SK-N-SH (cell line): ENCODE data around the gene REEP3. TPM values are rescaled to one million over a fixed set of nuclear protein-coding genes. Genes with fewer than 3 reads are reported as not detected.

ENCODE experiments used
- CTCF ChIA-PET: fragments of 300-600, 350-600 bp; formaldehyde crosslinking; extraction: SDS; loops from one replicate; lab custom pipeline; 2021; lab: Yijun Ruan, JAX
- POLR2A ChIA-PET: fragments of 350-600 bp; sonication (Branson Sonifier 250); formaldehyde crosslinking; extraction: SDS; loops from one replicate; lab custom pipeline; 2020; ENCODE audit warnings: antibody characterized with exemption, inconsistent platforms; lab: Yijun Ruan, JAX
- DNase-seq: peaks from one replicate; pipeline ENCODE4 v3.0.0; 2012
- H2AFZ ChIP-seq: fragments of 200-600 bp; sonication (generic); 2 replicates; pipeline ENCODE4 v1.8.1; 2016; ENCODE audit warnings: antibody characterized with exemption, mild to moderate bottlenecking, low read depth
- H3F3A ChIP-seq: fragments of 200-600 bp; sonication (generic); replicated peaks from 2 replicates; pipeline ENCODE3; 2016; ENCODE audit warnings: antibody characterized with exemption, mild to moderate bottlenecking; ENCODE audit not compliant: insufficient read depth
- H3K27ac ChIP-seq, 2 experiments: fragments of 200-500 bp in 1 of 2; fragments of 200-600 bp in 1 of 2; sonication (Bioruptor generic) in 1 of 2; sonication (generic), shearing (Covaris generic) in 1 of 2; 2 replicates each; pipeline versions ENCODE4 v1.5.1 to v1.6.1; 2014 to 2016; ENCODE audit warnings: low read depth in 2 of 2, inconsistent platforms in 1 of 2, low read length in 1 of 2, mild to moderate bottlenecking in 1 of 2, mixed read lengths in 1 of 2
- H3K27me3 ChIP-seq: fragments of 200-600 bp; sonication (generic), shearing (Covaris generic); 2 replicates; pipeline ENCODE4 v1.6.1; 2016; ENCODE audit warnings: mixed run types; ENCODE audit not compliant: insufficient read depth
- H3K36me3 ChIP-seq, 2 experiments: fragments of 200-500 bp in 1 of 2; fragments of 200-600 bp in 1 of 2; sonication (Bioruptor generic) in 1 of 2; sonication (generic) in 1 of 2; replicated peaks in 1 of 2; 2 replicates each; pipeline versions ENCODE3 to v1.5.1; 2014 to 2016; ENCODE audit warnings: low read length in 1 of 2, mild to moderate bottlenecking in 1 of 2; ENCODE audit not compliant: insufficient read depth in 2 of 2, control insufficient read depth in 1 of 2
- H3K4me1 ChIP-seq, 2 experiments: fragments of 200-500 bp in 1 of 2; fragments of 200-600 bp in 1 of 2; sonication (Bioruptor generic) in 1 of 2; sonication (generic), shearing (Covaris generic) in 1 of 2; 2 replicates each; pipeline versions ENCODE4 v1.5.1 to v1.6.1; 2014 to 2016; ENCODE audit warnings: low read depth in 1 of 2, low read length in 1 of 2, mixed run types in 1 of 2; ENCODE audit not compliant: insufficient read depth in 2 of 2, control insufficient read depth in 1 of 2
- H3K4me2 ChIP-seq: fragments of 200-600 bp; sonication (generic), shearing (Covaris generic); 2 replicates; pipeline ENCODE4 v1.6.1; 2017; ENCODE audit warnings: mixed run types
- H3K4me3 ChIP-seq, 2 experiments: fragments of 200-500 bp in 1 of 2; fragments of 200-600 bp in 1 of 2; sonication (Bioruptor generic) in 1 of 2; sonication (generic), shearing (Covaris generic) in 1 of 2; 2 replicates each; pipeline versions ENCODE4 v1.5.1 to v1.8.1; 2014 to 2016; ENCODE audit warnings: low read depth in 2 of 2, inconsistent platforms in 1 of 2, low read length in 1 of 2, mild to moderate bottlenecking in 1 of 2, mixed read lengths in 1 of 2, moderate library complexity in 1 of 2
- H3K79me2 ChIP-seq: fragments of 200-600 bp; sonication (generic); 2 replicates; pipeline ENCODE4 v1.8.1; 2017; ENCODE audit warnings: mild to moderate bottlenecking; ENCODE audit not compliant: insufficient read depth
- H3K9ac ChIP-seq: fragments of 200-600 bp; sonication (generic); 2 replicates; pipeline ENCODE4 v1.6.1; 2017; ENCODE audit warnings: mixed run types
- H3K9me2 ChIP-seq: fragments of 200-600 bp; sonication (generic); 2 replicates; pipeline ENCODE4 v1.6.1; 2017; ENCODE audit warnings: mixed run types
- H3K9me3 ChIP-seq: fragments of 200-600 bp; sonication (generic); 2 replicates; pipeline ENCODE4 v1.6.1; 2017; ENCODE audit warnings: mixed run types, mild to moderate bottlenecking, moderate library complexity
- H4K20me1 ChIP-seq: fragments of 200-600 bp; sonication (generic); 2 replicates; pipeline ENCODE4 v1.6.1; 2017; ENCODE audit warnings: mild to moderate bottlenecking, mixed run types; ENCODE audit not compliant: insufficient read depth
- EP300 ChIP-seq, 2 experiments: IDR thresholded peaks; 2 replicates each; pipeline versions ENCODE4 v1.4.0 to v1.6.1; 2012; ENCODE audit warnings: borderline replicate concordance in 1 of 2, low read depth in 1 of 2, low read length in 1 of 2
- GABPA ChIP-seq: IDR thresholded peaks from 2 replicates; pipeline ENCODE4 v1.4.0; 2012; ENCODE audit warnings: low read depth, mild to moderate bottlenecking
- JUND ChIP-seq: IDR thresholded peaks from 2 replicates; pipeline ENCODE4 v1.4.0; 2012
- MEF2A ChIP-seq: IDR thresholded peaks from 2 replicates; pipeline ENCODE4 v1.4.0; 2012; ENCODE audit warnings: low read depth, borderline replicate concordance
- NFIC ChIP-seq: IDR thresholded peaks from 2 replicates; pipeline ENCODE4 v1.4.0; 2012; ENCODE audit warnings: borderline replicate concordance
- POLR2AphosphoS5 ChIP-seq: IDR thresholded peaks from 2 replicates; pipeline ENCODE4 v1.6.1; 2012; ENCODE audit warnings: low read depth, low read length
- RCOR1 ChIP-seq: fragments of 150-350 bp; IDR thresholded peaks from 2 replicates; pipeline ENCODE4 v1.6.1; 2017; ENCODE audit warnings: antibody characterized with exemption, low read length
- REST ChIP-seq: IDR thresholded peaks from 2 replicates; pipeline ENCODE4 v1.6.1; 2012; ENCODE audit warnings: mild to moderate bottlenecking, low read depth, low read length, moderate library complexity
- RXRA ChIP-seq: IDR thresholded peaks from 2 replicates; pipeline ENCODE4 v1.4.0; 2012; ENCODE audit warnings: low read depth, mild to moderate bottlenecking, borderline replicate concordance
- SMC3 ChIP-seq: IDR thresholded peaks from 2 replicates; pipeline ENCODE4 v1.6.1; 2012; ENCODE audit warnings: low read depth, low read length, improper control_type of control experiment
- TAF1 ChIP-seq: IDR thresholded peaks from 2 replicates; pipeline ENCODE4 v1.6.1; 2012; ENCODE audit warnings: low read depth, mild to moderate bottlenecking, low read length, moderate library complexity, borderline replicate concordance
- TCF12 ChIP-seq: IDR thresholded peaks from 2 replicates; pipeline ENCODE4 v1.4.0; 2012
- TEAD4 ChIP-seq: IDR thresholded peaks from 2 replicates; pipeline ENCODE4 v1.4.0; 2012; ENCODE audit warnings: mild to moderate bottlenecking, borderline replicate concordance; ENCODE audit not compliant: insufficient read depth
- YY1 ChIP-seq: IDR thresholded peaks from 2 replicates; pipeline ENCODE4 v1.4.0; 2012; ENCODE audit warnings: low read depth, mild to moderate bottlenecking
- ZBTB33 ChIP-seq: IDR thresholded peaks from 2 replicates; pipeline ENCODE4 v1.4.0; 2012; ENCODE audit warnings: low read depth, borderline replicate concordance
- WGBS: methylation state at CpG from one replicate; pipeline ENCODE4 v1.1.6; 2017; ENCODE audit warnings: low lambda C conversion rate; 5-methylcytosine and 5-hydroxymethylcytosine counted together
- polyA plus RNA-seq, 3 experiments: library from polyadenylated mRNA; depleted of rRNA; stranded (reverse); fragments of >200 nt; gene quantifications; 2 replicates each; pipeline ENCODE4 v1.2.3, GENCODE V29; 2012
- TF ChIP-seq, protein P1 (sequence below): fragments of 150-350 bp; IDR thresholded peaks from 2 replicates; pipeline ENCODE4 v1.6.1; 2016; ENCODE audit warnings: mild to moderate bottlenecking, low read depth, low read length
- TF ChIP-seq, protein P2 (sequence below): IDR thresholded peaks from 2 replicates; pipeline ENCODE4; 2012
- TF ChIP-seq, protein P3 (sequence below): IDR thresholded peaks from 2 replicates; pipeline ENCODE4 v1.4.0; 2012; ENCODE audit warnings: low read depth

The REEP3 gene
- polyA plus RNA-seq, 1 of the 3 experiments (the other 2 are of a cell fraction), result 7.6 TPM

DNA sequence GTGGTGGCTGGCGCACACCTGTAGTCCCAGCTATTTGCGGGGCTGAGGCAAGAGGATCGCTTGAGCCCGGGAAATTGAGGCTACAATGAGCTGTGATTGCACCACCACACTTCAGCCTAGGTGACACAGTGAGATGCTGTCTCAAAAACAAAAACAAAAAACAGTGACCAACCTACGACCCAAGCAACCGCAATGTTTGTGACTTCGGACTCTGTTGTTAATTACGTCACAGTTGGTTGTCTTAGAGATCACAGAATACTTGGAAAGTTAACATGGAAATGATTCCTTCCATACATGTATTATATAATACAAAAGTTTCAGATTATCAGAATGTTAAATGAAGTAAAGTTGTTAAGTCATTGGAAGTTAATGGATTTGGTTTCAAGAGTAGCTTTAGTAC is 106.2 kb downstream of the REEP3 start:
- peaks cover 0 to 2% of the 10 kb centered on the region in 2 experiments for H3K36me3 ChIP-seq
- H2AFZ ChIP-seq, result peak overlapping the region; percentile 80; the same call in 1 of the 2 replicates
- H3K4me1 ChIP-seq, result peaks cover 23 to 27% of the 10 kb centered on the region in 2 experiments
- no peak overlapping the region for H3K4me3 ChIP-seq
- H3K27me3 ChIP-seq, result no peaks in the 10 kb centered on the region
- peak overlapping the region; percentile 100; a peak in 3 of 4 replicates for H3K27ac ChIP-seq
- POLR2A ChIA-PET, result interaction anchor here (0.6 to 4.5 kb wide), 5 partner anchors 21 to 358 kb away, joined by 4 to 52 read pairs (median 11); partner anchors contain the start of gene REEP3
- TF ChIP-seq TAF1 (no peak), TCF12 (no peak), RXRA (no peak), MEF2A (no peak), SMC3 (no peak), GABPA (no peak), TEAD4 (no peak), POLR2AphosphoS5 (no peak), JUND (no peak), REST (no peak), EP300 (IDR thresholded peaks at IDR 0.05; ENCODE audit: borderline replicate concordance in 1 of 2, low read depth in 1 of 2, low read length in 1 of 2) (no peak), NFIC (no peak), RCOR1 (no peak), YY1 (no peak), ZBTB33 (no peak)
- TF ChIP-seq, protein P1, sequence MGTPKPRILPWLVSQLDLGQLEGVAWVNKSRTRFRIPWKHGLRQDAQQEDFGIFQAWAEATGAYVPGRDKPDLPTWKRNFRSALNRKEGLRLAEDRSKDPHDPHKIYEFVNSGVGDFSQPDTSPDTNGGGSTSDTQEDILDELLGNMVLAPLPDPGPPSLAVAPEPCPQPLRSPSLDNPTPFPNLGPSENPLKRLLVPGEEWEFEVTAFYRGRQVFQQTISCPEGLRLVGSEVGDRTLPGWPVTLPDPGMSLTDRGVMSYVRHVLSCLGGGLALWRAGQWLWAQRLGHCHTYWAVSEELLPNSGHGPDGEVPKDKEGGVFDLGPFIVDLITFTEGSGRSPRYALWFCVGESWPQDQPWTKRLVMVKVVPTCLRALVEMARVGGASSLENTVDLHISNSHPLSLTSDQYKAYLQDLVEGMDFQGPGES, result no peak
- TF ChIP-seq, protein P2, sequence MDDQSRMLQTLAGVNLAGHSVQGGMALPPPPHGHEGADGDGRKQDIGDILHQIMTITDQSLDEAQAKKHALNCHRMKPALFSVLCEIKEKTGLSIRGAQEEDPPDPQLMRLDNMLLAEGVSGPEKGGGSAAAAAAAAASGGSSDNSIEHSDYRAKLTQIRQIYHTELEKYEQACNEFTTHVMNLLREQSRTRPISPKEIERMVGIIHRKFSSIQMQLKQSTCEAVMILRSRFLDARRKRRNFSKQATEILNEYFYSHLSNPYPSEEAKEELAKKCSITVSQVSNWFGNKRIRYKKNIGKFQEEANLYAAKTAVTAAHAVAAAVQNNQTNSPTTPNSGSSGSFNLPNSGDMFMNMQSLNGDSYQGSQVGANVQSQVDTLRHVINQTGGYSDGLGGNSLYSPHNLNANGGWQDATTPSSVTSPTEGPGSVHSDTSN, result no peak
- TF ChIP-seq, protein P3, sequence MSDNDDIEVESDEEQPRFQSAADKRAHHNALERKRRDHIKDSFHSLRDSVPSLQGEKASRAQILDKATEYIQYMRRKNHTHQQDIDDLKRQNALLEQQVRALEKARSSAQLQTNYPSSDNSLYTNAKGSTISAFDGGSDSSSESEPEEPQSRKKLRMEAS, result no peak
- TF ChIP-seq, all 33 proteins: peak for 0
- Histone ChIP-seq H4K20me1 (no peaks in the 10 kb centered on the region), H3K9me3 (no peaks in the 10 kb centered on the region), H3K9me2 (no peaks in the 10 kb centered on the region), H3F3A (peaks cover 32% of the 10 kb centered on the region), H3K79me2 (no peaks in the 10 kb centered on the region), H3K9ac (no peak overlapping the region), H3K4me2 (0 out of 2 replicates have a peak overlapping the region, but pooled peaks have one; percentile 98)
- 95% methylated on average over 7 of the region's 8 CpGs for WGBS
- DNase-seq, result no peak
- CTCF ChIA-PET, result interaction anchor here (1.0 to 8.6 kb wide), 14 partner anchors 8 to 461 kb away, joined by 3 to 213 read pairs (median 10); no protein-coding TSS in a partner anchor
